GM12864 (cell line): ENCODE results near the gene TMED3.

Experiments used
- DNase-seq: peaks from one replicate; pipeline ENCODE4 v3.0.0-alpha.2; 2011; ENCODE audit warnings: low read depth
- H3K4me3 ChIP-seq: 2 replicates; pipeline ENCODE4 v1.5.1; 2011; ENCODE audit warnings: mild to moderate bottlenecking, low read depth, low read length, control low read depth
- TF ChIP-seq, protein P1 (sequence below): IDR thresholded peaks from 2 replicates; pipeline ENCODE4 v1.5.1; 2011; ENCODE audit warnings: low read depth, mild to moderate bottlenecking, moderate library complexity, low read length, control low read depth, inconsistent platforms; ENCODE audit errors: missing control alignments

Gene TMED3

DNA sequence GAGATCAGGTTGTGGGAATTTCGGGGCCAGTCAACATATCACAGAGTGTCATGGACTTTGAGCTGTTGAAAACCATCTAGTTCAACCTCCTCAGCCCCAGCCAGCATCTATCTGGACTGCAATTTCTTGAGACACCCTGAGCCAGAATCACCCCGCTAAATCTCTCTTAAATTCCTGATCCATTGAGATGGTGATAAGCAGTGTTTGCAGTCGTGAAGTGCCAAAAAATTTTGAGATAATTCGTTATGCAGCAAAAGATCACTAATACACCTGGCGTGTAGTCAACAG lies 29.3 kb downstream of the TMED3 start:
- H3K4me3 ChIP-seq, result no peak overlapping the region
- no peak for DNase-seq
- TF ChIP-seq, protein P1, sequence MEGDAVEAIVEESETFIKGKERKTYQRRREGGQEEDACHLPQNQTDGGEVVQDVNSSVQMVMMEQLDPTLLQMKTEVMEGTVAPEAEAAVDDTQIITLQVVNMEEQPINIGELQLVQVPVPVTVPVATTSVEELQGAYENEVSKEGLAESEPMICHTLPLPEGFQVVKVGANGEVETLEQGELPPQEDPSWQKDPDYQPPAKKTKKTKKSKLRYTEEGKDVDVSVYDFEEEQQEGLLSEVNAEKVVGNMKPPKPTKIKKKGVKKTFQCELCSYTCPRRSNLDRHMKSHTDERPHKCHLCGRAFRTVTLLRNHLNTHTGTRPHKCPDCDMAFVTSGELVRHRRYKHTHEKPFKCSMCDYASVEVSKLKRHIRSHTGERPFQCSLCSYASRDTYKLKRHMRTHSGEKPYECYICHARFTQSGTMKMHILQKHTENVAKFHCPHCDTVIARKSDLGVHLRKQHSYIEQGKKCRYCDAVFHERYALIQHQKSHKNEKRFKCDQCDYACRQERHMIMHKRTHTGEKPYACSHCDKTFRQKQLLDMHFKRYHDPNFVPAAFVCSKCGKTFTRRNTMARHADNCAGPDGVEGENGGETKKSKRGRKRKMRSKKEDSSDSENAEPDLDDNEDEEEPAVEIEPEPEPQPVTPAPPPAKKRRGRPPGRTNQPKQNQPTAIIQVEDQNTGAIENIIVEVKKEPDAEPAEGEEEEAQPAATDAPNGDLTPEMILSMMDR, result no peak

DNA sequence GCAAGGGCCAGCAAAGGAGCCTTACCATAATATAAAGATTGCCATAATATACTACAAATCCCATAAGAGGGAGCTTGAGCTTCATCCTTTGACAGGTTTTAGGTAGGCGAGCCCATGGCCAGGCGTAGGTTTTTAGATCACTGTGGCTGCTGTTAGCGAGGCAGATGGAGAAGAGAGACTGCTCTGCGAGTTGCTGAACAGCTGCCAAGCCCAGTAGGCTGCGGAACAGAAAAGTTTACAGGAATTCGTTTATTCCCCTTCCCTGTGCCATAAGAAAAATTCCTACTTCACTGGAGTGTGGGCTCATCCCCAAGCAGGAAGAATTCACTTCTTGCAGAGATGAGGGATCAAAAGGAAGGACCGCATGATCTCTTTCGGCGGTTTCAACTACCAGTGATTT lies 30.5 kb downstream of the TMED3 start:
- TF ChIP-seq, protein P1, result no peak
- no peak overlapping the region for H3K4me3 ChIP-seq
- no peak for DNase-seq

DNA sequence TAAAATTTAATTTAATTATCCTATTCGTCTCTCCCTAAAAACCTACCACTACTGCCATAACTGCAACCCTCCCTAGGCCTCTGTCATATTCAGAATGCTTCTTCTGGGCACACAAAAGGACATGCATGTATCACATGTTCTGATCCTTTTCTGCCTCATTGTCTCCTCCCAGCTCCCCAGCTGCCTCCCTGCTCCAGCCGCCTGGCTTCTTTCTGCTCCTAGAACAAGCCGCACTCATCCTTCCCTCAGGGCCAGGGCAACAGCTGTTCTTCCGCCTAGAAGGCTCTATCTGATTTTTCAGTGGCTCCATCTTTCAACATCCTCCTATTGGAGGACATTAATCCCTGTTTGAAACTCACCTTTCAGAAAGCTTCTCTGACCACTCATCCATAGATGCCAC lies 38.6 kb downstream of the TMED3 start:
- TF ChIP-seq, protein P1, result no peak
- DNase-seq, result no peak
- no peak overlapping the region for H3K4me3 ChIP-seq

DNA sequence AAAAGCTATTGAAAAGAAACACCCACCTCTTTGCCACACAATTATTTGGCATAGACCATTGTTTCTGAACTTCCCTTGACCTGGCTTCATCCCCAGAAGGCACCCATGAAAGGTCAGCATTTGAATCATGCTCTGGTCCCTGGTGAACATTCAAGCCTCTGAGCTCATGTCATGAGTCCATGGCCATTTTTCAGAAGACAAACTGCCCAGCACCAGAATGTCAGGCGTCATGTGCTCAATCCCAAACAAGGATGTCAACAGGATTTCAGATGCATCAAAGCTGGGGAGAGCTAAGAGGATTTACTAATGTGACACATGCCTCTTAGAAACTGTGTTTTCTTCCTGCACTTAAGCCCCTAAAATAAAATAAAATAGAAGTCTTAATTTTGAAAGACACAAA lies 41.3 kb downstream of the TMED3 start:
- TF ChIP-seq, protein P1, result no peak
- DNase-seq, result no peak
- H3K4me3 ChIP-seq, result no peak overlapping the region

DNA sequence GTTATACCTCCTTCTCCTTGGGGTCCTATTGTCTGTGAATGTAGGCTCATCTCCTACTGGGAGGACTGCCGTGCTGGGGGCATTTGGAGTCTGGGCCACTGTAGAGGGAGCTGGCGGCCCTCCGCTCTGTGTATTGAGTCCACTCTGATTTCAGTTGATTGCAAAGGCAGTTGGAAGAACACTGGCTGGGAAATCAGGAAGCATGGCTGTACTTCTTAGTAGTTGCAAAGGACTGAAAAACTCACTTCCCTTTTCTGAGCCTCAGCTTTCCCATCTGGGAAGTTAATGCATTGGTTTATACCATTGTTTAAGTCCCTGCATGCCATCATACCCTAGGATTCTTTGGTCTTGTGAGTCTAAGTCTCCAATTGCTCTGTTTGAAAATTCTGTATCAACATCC lies 46.7 kb downstream of the TMED3 start:
- no peak overlapping the region for H3K4me3 ChIP-seq
- DNase-seq, result no peak
- TF ChIP-seq, protein P1, result no peak

DNA sequence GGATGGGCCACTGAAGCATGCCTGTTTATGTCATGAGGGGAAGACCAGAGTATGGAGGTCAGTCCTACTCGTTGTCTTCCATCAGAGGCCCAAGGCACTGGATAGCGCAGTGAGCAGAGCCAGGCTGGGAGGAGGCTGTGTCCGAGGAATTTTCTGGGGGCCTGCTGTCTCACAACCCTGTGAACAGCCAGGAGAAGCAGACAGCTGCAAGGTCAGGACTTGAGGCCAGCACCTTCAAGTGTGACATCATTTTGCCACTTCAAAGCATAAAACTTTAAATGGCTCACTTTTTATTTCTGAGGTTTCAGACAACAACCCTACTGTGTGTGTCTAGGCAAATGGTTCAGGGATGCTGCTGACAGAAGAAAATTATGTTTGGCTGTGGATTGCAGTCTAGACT lies 47.2 kb downstream of the TMED3 start:
- TF ChIP-seq, protein P1, result no peak
- DNase-seq, result no peak
- no peak overlapping the region for H3K4me3 ChIP-seq

DNA sequence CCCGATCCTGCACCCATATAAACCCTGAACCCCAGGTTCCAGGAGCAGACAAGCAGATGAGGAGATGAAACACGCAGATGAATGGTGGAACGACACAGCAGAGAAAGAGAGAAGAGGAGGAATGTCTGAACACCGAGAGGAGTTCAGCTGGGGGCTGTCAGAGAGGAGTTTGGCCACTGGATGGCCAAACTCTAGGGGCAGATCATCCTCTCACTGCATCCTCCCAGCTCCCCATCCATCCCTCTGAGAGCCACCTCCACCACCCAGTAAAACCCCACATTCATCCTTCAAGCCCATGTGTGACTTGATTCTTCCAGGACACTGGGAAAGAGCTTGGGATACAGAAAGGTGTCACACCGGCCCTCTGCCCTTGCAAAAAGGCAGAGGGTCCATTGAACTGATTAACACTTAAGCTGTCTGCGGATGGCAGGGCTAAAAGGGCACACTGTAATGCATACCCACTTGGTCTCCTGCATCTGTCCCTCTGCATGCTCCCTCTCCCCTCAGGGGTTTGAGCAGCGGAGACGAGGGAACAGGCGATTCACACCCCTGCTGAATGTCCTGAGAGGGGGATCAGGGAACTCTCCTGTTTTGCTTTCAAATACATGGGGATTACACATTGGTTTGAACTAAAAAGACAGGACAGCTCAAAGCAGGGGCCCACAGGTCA lies 53.8 kb downstream of the TMED3 start:
- H3K4me3 ChIP-seq, result no peak overlapping the region
- no peak for DNase-seq
- TF ChIP-seq, protein P1, result peak; percentile 61
